Measurements from ENCODE around the gene BDH1. TPM values are rescaled to one million over a fixed set of nuclear protein-coding genes. Genes with fewer than 3 reads are reported as not detected.

The BDH1 gene
- total RNA-seq, 5 donors from 2014 or later (not counting 1 experiment from before 2014, with no cell fraction given) = 31.1 to 74.7 (median 68.9) TPM

GRCh38 chr3:197511130-197511529, 44.6 kb downstream of the BDH1 start:
- H3K4me1 ChIP-seq (ENCODE audit: control insufficient read depth in 1 of 2, extremely low read depth in 1 of 2, insufficient read depth in 2 of 2, low read length in 2 of 2) = peaks cover 0 to 10% of the 10 kb centered on the region in 2 experiments
- Mint-ChIP-seq H3K9me3 (no peaks in the 10 kb centered on the region), H3K36me3 (peaks cover 36% of the 10 kb centered on the region), H3K4me1 (peaks cover 4 to 9% (median 7%) of the 10 kb centered on the region in 3 donors), H3K27me3 (no peaks in the 10 kb centered on the region), H3K27ac (no peak overlapping the region), H3K4me3 (no peak overlapping the region)
- H3K27ac ChIP-seq (ENCODE audit: low read length) = no peak overlapping the region
- peaks cover 13 to 31% of the 10 kb centered on the region in 2 donors for H3K36me3 ChIP-seq (ENCODE audit: control insufficient read depth in 2 of 2, extremely low read depth in 1 of 2, insufficient read depth in 1 of 2, low read length in 1 of 2)
- peaks cover 0 to 8% of the 10 kb centered on the region in 2 experiments for H3K27me3 ChIP-seq (replicated peaks in 1 of 2; ENCODE audit: control insufficient read depth in 2 of 2, extremely low read depth in 1 of 2, insufficient read depth in 2 of 2, low read length in 1 of 2)
- ATAC-seq (replicated peaks in 1 of 4) (no peak), DNase-seq (no peak)
- POLR2A ChIA-PET = no interaction called here
- H3K9me3 ChIP-seq = no peaks in the 10 kb centered on the region
- CTCF ChIA-PET = interaction anchor here (1.1 to 1.8 kb wide), 2 partner anchors 10 to 254 kb away, joined by 3 to 8 read pairs; no protein-coding TSS in a partner anchor
- WGBS (ENCODE audit: insufficient coverage) = 90% methylated on average over 3 of the region's 6 CpGs
- H3K4me3 ChIP-seq (ENCODE audit: control insufficient read depth in 1 of 2, extremely low read depth in 1 of 2, low read length in 1 of 2) = no peak overlapping the region

DNA sequence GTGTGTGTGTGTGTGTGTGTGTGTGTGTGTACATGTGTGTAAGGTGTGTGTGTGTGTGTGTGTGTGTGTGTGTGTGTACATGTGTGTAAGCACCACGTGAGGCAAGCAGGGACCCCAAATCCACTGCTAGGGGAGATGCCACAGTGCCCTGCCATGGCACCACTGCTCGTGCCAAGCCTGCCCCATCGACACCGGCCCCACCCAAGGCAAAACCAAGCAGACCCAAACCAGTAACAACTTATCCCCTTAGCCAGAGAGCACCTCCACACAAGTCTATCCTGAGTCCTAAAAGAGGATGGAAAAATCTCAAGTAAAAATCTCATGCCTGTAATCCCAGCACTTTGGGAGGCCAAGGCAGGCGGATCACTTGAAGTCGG, 45.1 kb downstream of the BDH1 start:
- H3K36me3 Mint-ChIP-seq = peaks cover 33% of the 10 kb centered on the region
- ChIA-PET CTCF (interaction anchor here (0.7 to 1.8 kb wide), 3 partner anchors 37 to 254 kb away, joined by 4 to 8 read pairs (median 5); no protein-coding TSS in a partner anchor), POLR2A (no interaction called here)
- H3K9me3 Mint-ChIP-seq = no peaks in the 10 kb centered on the region
- peaks cover 4 to 6% (median 6%) of the 10 kb centered on the region in 3 donors for H3K4me1 Mint-ChIP-seq
- no peak overlapping the region for H3K4me3 Mint-ChIP-seq
- Histone ChIP-seq H3K27ac (ENCODE audit: low read length) (no peak overlapping the region), H3K36me3 (ENCODE audit: control insufficient read depth in 2 of 2, extremely low read depth in 1 of 2, insufficient read depth in 1 of 2, low read length in 1 of 2) (peaks cover 13 to 31% of the 10 kb centered on the region in 2 donors), H3K9me3 (no peaks in the 10 kb centered on the region), H3K27me3 (replicated peaks in 1 of 2; ENCODE audit: control insufficient read depth in 2 of 2, extremely low read depth in 1 of 2, insufficient read depth in 2 of 2, low read length in 1 of 2) (peaks cover 0 to 8% of the 10 kb centered on the region in 2 experiments), H3K4me3 (ENCODE audit: control insufficient read depth in 1 of 2, extremely low read depth in 1 of 2, low read length in 1 of 2) (no peak overlapping the region), H3K4me1 (ENCODE audit: control insufficient read depth in 1 of 2, extremely low read depth in 1 of 2, insufficient read depth in 2 of 2, low read length in 2 of 2) (peaks cover 0 to 10% of the 10 kb centered on the region in 2 experiments)
- DNase-seq (no peak), ATAC-seq (replicated peaks in 1 of 4) (peak in 1 of 4 experiments; percentile 5)
- 77% methylated on average over 4 of the region's 6 CpGs for WGBS (ENCODE audit: insufficient coverage)
- no peak overlapping the region for H3K27ac Mint-ChIP-seq
- H3K27me3 Mint-ChIP-seq = no peaks in the 10 kb centered on the region

GRCh38 chr3:197508924-197509775, 46.6 kb downstream of the BDH1 start:
- H3K4me1 ChIP-seq (ENCODE audit: control insufficient read depth in 1 of 2, extremely low read depth in 1 of 2, insufficient read depth in 2 of 2, low read length in 2 of 2) = peaks cover 0 to 10% of the 10 kb centered on the region in 2 experiments
- peaks cover 13 to 24% of the 10 kb centered on the region in 2 donors for H3K36me3 ChIP-seq (ENCODE audit: control insufficient read depth in 2 of 2, extremely low read depth in 1 of 2, insufficient read depth in 1 of 2, low read length in 1 of 2)
- H3K36me3 Mint-ChIP-seq = peaks cover 21% of the 10 kb centered on the region
- H3K9me3 ChIP-seq = no peaks in the 10 kb centered on the region
- H3K4me1 Mint-ChIP-seq = peaks cover 4 to 6% (median 6%) of the 10 kb centered on the region in 3 donors
- ChIA-PET CTCF (interaction anchor here (0.6 to 1.8 kb wide), 3 partner anchors 221 to 1579 kb away, joined by 3 to 12 read pairs (median 8); no protein-coding TSS in a partner anchor), POLR2A (no interaction called here)
- H3K27ac Mint-ChIP-seq = no peak overlapping the region
- H3K4me3 Mint-ChIP-seq = peak overlapping the region in 2 of 3 donors; percentile 28 to 71
- no peaks in the 10 kb centered on the region for H3K27me3 Mint-ChIP-seq
- no peaks in the 10 kb centered on the region for H3K9me3 Mint-ChIP-seq
- WGBS (ENCODE audit: insufficient coverage) = 86% methylated on average over 17 of the region's 27 CpGs
- no peak overlapping the region for H3K27ac ChIP-seq (ENCODE audit: low read length)
- DNase-seq = no peak
- no peak overlapping the region for H3K4me3 ChIP-seq (ENCODE audit: control insufficient read depth in 1 of 2, extremely low read depth in 1 of 2, low read length in 1 of 2)
- peaks cover 0 to 8% of the 10 kb centered on the region in 2 experiments for H3K27me3 ChIP-seq (replicated peaks in 1 of 2; ENCODE audit: control insufficient read depth in 2 of 2, extremely low read depth in 1 of 2, insufficient read depth in 2 of 2, low read length in 1 of 2)
- no peak for ATAC-seq (replicated peaks in 1 of 4)

DNA sequence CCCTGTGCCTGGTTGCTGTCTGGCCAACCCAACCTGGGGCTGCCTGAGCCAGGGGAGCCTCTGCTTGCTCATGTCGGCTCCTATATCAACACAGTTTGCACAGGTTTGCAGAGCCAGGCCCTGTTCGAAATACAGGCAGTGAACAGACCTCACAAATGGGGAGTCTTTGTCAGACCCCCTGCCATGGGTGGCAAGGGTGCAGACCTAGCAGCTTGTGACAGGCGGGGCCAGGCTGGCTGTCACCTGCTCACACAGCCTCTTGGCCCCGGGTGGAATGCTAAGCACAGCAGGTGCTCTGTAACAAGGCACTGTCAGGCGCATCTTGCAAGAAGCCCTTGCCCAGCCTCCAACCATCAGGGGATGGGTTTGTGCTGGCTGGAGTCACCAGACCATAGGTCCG, 47.3 kb downstream of the BDH1 start:
- H3K27ac ChIP-seq (ENCODE audit: low read length) = no peak overlapping the region
- ChIA-PET CTCF (interaction anchor here in 1 of 2 donors (0.6 kb wide), 1 partner anchor 335 kb away, joined by 3 read pairs; no protein-coding TSS in a partner anchor), POLR2A (no interaction called here)
- WGBS (ENCODE audit: insufficient coverage) = 81% methylated on average over 4 of the region's 6 CpGs
- no peak overlapping the region for H3K27ac Mint-ChIP-seq
- no peaks in the 10 kb centered on the region for H3K27me3 Mint-ChIP-seq
- peaks cover 4 to 6% (median 6%) of the 10 kb centered on the region in 3 donors for H3K4me1 Mint-ChIP-seq
- no peaks in the 10 kb centered on the region for H3K9me3 ChIP-seq
- H3K4me1 ChIP-seq (ENCODE audit: control insufficient read depth in 1 of 2, extremely low read depth in 1 of 2, insufficient read depth in 2 of 2, low read length in 2 of 2) = peaks cover 0 to 10% of the 10 kb centered on the region in 2 experiments
- DNase-seq (no peak), ATAC-seq (replicated peaks in 1 of 4) (no peak)
- no peak overlapping the region for H3K4me3 ChIP-seq (ENCODE audit: control insufficient read depth in 1 of 2, extremely low read depth in 1 of 2, low read length in 1 of 2)
- H3K27me3 ChIP-seq (replicated peaks in 1 of 2; ENCODE audit: control insufficient read depth in 2 of 2, extremely low read depth in 1 of 2, insufficient read depth in 2 of 2, low read length in 1 of 2) = peaks cover 0 to 8% of the 10 kb centered on the region in 2 experiments
- no peaks in the 10 kb centered on the region for H3K9me3 Mint-ChIP-seq
- peaks cover 13 to 18% of the 10 kb centered on the region in 2 donors for H3K36me3 ChIP-seq (ENCODE audit: control insufficient read depth in 2 of 2, extremely low read depth in 1 of 2, insufficient read depth in 1 of 2, low read length in 1 of 2)
- peaks cover 14% of the 10 kb centered on the region for H3K36me3 Mint-ChIP-seq
- H3K4me3 Mint-ChIP-seq = no peak overlapping the region

DNA sequence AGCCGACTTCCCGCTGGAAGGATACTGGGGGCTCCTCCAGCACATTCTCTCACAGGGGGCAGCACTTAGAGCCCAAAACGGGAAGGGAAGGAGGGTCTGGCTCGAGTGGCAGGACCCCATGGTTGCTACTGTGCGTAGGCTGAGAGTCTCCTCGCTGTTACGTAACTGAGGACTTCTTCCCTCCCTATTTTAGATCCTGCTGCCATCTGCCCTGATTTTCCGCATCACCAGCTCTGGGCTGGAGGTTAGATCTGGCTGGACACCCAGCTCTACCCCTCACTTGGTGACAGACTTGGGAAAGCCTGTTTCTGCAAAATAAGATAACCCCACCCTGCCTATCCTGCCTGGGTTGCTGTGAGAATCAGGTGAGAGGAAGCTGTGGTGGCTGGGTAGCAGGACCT, 47.7 kb downstream of the BDH1 start:
- H3K9me3 Mint-ChIP-seq = no peaks in the 10 kb centered on the region
- no peaks in the 10 kb centered on the region for H3K27me3 Mint-ChIP-seq
- CTCF ChIA-PET = interaction anchor here in 1 of 2 donors (0.6 kb wide), 1 partner anchor 335 kb away, joined by 3 read pairs; no protein-coding TSS in a partner anchor
- peaks cover 0 to 8% of the 10 kb centered on the region in 2 experiments for H3K27me3 ChIP-seq (replicated peaks in 1 of 2; ENCODE audit: control insufficient read depth in 2 of 2, extremely low read depth in 1 of 2, insufficient read depth in 2 of 2, low read length in 1 of 2)
- 90% methylated on average over 7 of the region's 8 CpGs for WGBS (ENCODE audit: insufficient coverage)
- no peak overlapping the region for H3K27ac Mint-ChIP-seq
- DNase-seq (no peak), ATAC-seq (replicated peaks in 1 of 4) (no peak)
- H3K36me3 Mint-ChIP-seq = peaks cover 14% of the 10 kb centered on the region
- peaks cover 0 to 10% of the 10 kb centered on the region in 2 experiments for H3K4me1 ChIP-seq (ENCODE audit: control insufficient read depth in 1 of 2, extremely low read depth in 1 of 2, insufficient read depth in 2 of 2, low read length in 2 of 2)
- H3K36me3 ChIP-seq (ENCODE audit: control insufficient read depth in 2 of 2, extremely low read depth in 1 of 2, insufficient read depth in 1 of 2, low read length in 1 of 2) = peaks cover 13 to 14% of the 10 kb centered on the region in 2 donors
- H3K9me3 ChIP-seq = no peaks in the 10 kb centered on the region
- no peak overlapping the region for H3K4me3 Mint-ChIP-seq
- POLR2A ChIA-PET = no interaction called here
- no peak overlapping the region for H3K27ac ChIP-seq (ENCODE audit: low read length)
- H3K4me3 ChIP-seq (ENCODE audit: control insufficient read depth in 1 of 2, extremely low read depth in 1 of 2, low read length in 1 of 2) = no peak overlapping the region
- peaks cover 4 to 6% (median 6%) of the 10 kb centered on the region in 3 donors for H3K4me1 Mint-ChIP-seq

- H3K4me1 ChIP-seq (ENCODE audit: control insufficient read depth in 1 of 2, extremely low read depth in 1 of 2, insufficient read depth in 2 of 2, low read length in 2 of 2) = peaks cover 0 to 10% of the 10 kb centered on the region in 2 experiments
- POLR2A ChIA-PET = no interaction called here
- H3K4me3 ChIP-seq (ENCODE audit: control insufficient read depth in 1 of 2, extremely low read depth in 1 of 2, low read length in 1 of 2) = no peak overlapping the region
- H3K36me3 ChIP-seq (ENCODE audit: control insufficient read depth in 2 of 2, extremely low read depth in 1 of 2, insufficient read depth in 1 of 2, low read length in 1 of 2) = peaks cover 8 to 9% of the 10 kb centered on the region in 2 donors
- DNase-seq (no peak), ATAC-seq (replicated peaks in 1 of 4) (no peak)
- H3K27me3 Mint-ChIP-seq = peaks cover 0 to 3% of the 10 kb centered on the region in 2 donors
- H3K4me1 Mint-ChIP-seq = peaks cover 4 to 6% (median 6%) of the 10 kb centered on the region in 3 donors
- H3K27ac ChIP-seq (ENCODE audit: low read length) = no peak overlapping the region
- peaks cover 11% of the 10 kb centered on the region for H3K36me3 Mint-ChIP-seq
- no peaks in the 10 kb centered on the region for H3K9me3 ChIP-seq
- H3K27ac Mint-ChIP-seq = no peak overlapping the region
- peaks cover 0 to 8% of the 10 kb centered on the region in 2 experiments for H3K27me3 ChIP-seq (replicated peaks in 1 of 2; ENCODE audit: control insufficient read depth in 2 of 2, extremely low read depth in 1 of 2, insufficient read depth in 2 of 2, low read length in 1 of 2)
- WGBS (ENCODE audit: insufficient coverage) = 67% methylated on average over 6 of the region's 8 CpGs
- H3K9me3 Mint-ChIP-seq = no peaks in the 10 kb centered on the region
- CTCF ChIA-PET = no interaction called here
- no peak overlapping the region for H3K4me3 Mint-ChIP-seq
Measured at GRCh38 chr3:197507541-197507940, 48.2 kb downstream of the BDH1 start.
